Fibroblast of lung (primary cell): ENCODE measurements around the gene PATJ.

Experiments
- CTCF ChIP-seq, 2 donors: IDR thresholded peaks in 1 of 2; conservative IDR thresholded peaks in 1 of 2; 1 replicate in 1 of 2; 2 replicates in 1 of 2; pipeline ENCODE4 v1.5.1; 2011 to 2012; ENCODE audit warnings: low read length in 2 of 2, control low read depth in 1 of 2, inconsistent platforms in 1 of 2, low read depth in 1 of 2, mild to moderate bottlenecking in 1 of 2
- EZH2 ChIP-seq: IDR thresholded peaks from 2 replicates; pipeline ENCODE4 v1.5.1; 2012; ENCODE audit warnings: low read length, control low read depth, mild to moderate bottlenecking; ENCODE audit errors: missing control alignments

- TF ChIP-seq CTCF (conservative IDR thresholded peaks at IDR 0.05 in 1 of 2, IDR thresholded peaks at IDR 0.05 in 1 of 2; ENCODE audit: low read depth in 1 of 2, low read length in 2 of 2) (no peak), EZH2 (no peak)
Measured at GRCh38 chr1:61852670-61853015, 110.4 kb downstream of the PATJ start.
